Erythroblast (primary cell): ENCODE results near the gene BACH2.

Experiments
- GATA1 ChIP-seq: IDR thresholded peaks from 2 replicates; pipeline ENCODE4 v1.6.1; 2011; ENCODE audit warnings: low read depth, mild to moderate bottlenecking, control low read depth, low read length, moderate library complexity
- POLR2A ChIP-seq: IDR thresholded peaks from 2 replicates; pipeline ENCODE4 v1.6.1; 2011; ENCODE audit warnings: mild to moderate bottlenecking, low read length

DNA sequence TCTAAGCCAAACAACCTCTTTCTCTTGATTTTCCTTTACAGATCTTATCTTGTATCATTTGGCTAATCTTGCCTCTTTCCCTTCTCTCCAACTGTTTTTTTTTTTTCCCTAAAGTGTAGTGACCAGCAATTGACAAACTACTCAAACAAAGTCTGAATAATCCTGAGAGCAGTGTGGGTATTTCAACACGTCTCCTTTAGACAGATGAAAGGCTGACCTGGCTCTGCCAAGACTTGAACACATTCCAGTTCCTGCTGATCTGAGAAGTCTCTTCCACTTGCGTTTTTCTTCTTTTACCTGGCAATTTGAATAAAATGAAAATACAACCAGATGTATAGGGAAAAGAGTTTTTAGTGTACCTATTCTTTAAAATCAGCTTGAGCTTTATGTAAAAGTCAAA is 234.0 kb downstream of the BACH2 start:
- no peak for TF ChIP-seq POLR2A
- no peak for TF ChIP-seq GATA1
